ENCODE measurements around the gene NRIP1.
"Not testable (repeated sequence)": the region's sequence is repeated elsewhere in the genome, so short reads cannot be mapped to it uniquely, and the experiment has no call there.

Gene NRIP1

GRCh38 chr21:15037095-15037899, 27.5 kb downstream of the NRIP1 start:
- no peak for DNase-seq (ENCODE audit: low spot score)

GRCh38 chr21:15036189-15036588, 28.6 kb downstream of the NRIP1 start:
- DNase-seq (ENCODE audit: low spot score) = no peak

GRCh38 chr21:15034126-15034853, 30.5 kb downstream of the NRIP1 start:
- DNase-seq (ENCODE audit: low spot score) = no peak

- DNase-seq (ENCODE audit: low spot score) = no peak
These were observed 32.9 kb downstream of the NRIP1 start for GRCh38 chr21:15031790-15032357.

- not testable (repeated sequence) for DNase-seq (ENCODE audit: low spot score)
These were observed 33.4 kb downstream of the NRIP1 start for GRCh38 chr21:15031362-15031761.

GRCh38 chr21:15030861-15031260, 33.9 kb downstream of the NRIP1 start:
- not testable (repeated sequence) for DNase-seq (ENCODE audit: low spot score)

GRCh38 chr21:15029077-15029476, 35.7 kb downstream of the NRIP1 start:
- no peak for DNase-seq (ENCODE audit: low spot score)

GRCh38 chr21:15028186-15028585, 36.6 kb downstream of the NRIP1 start:
- no peak for DNase-seq (ENCODE audit: low spot score)

- no peak for DNase-seq (ENCODE audit: low spot score)
These were observed 37.7 kb downstream of the NRIP1 start for GRCh38 chr21:15027056-15027455.

GRCh38 chr21:15026370-15026769, 38.4 kb downstream of the NRIP1 start:
- no peak for DNase-seq (ENCODE audit: low spot score)

GRCh38 chr21:15023776-15024175, 41.0 kb downstream of the NRIP1 start:
- no peak for DNase-seq (ENCODE audit: low spot score)

- no peak for DNase-seq (ENCODE audit: low spot score)
These were observed 42.1 kb downstream of the NRIP1 start for GRCh38 chr21:15022608-15023261.

- no peak for DNase-seq (ENCODE audit: low spot score)
These were observed 44.0 kb downstream of the NRIP1 start for GRCh38 chr21:15020797-15021196.

- DNase-seq (ENCODE audit: low spot score) = no peak
These were observed 46.4 kb downstream of the NRIP1 start for GRCh38 chr21:15018382-15018781.

GRCh38 chr21:15015622-15016471, 49.0 kb downstream of the NRIP1 start:
- DNase-seq (ENCODE audit: low spot score) = no peak

GRCh38 chr21:15014221-15014620, 50.6 kb downstream of the NRIP1 start:
- DNase-seq (ENCODE audit: low spot score) = no peak

GRCh38 chr21:15011967-15012366, 52.8 kb downstream of the NRIP1 start:
- DNase-seq (ENCODE audit: low spot score) = no peak

- DNase-seq (ENCODE audit: low spot score) = no peak
These were observed 54.2 kb downstream of the NRIP1 start for GRCh38 chr21:15010645-15011044.

GRCh38 chr21:15009837-15010363, 54.9 kb downstream of the NRIP1 start:
- no peak for DNase-seq (ENCODE audit: low spot score)

- no peak for DNase-seq (ENCODE audit: low spot score)
These were observed 57.0 kb downstream of the NRIP1 start for GRCh38 chr21:15007716-15008296.
